KMS-11 (cell line): Measurements from ENCODE around the gene RXRA.

Source experiments
- H2AFZ ChIP-seq: fragments of 200-600 bp; sonication (generic); 2 replicates; pipeline ENCODE4 v1.6.1; 2016; ENCODE audit warnings: antibody characterized with exemption, mixed run types, low read depth
- H3K27ac ChIP-seq: fragments of 200-600 bp; sonication (generic); 2 replicates; pipeline ENCODE4 v1.6.1; 2016; ENCODE audit warnings: mild to moderate bottlenecking, mixed run types
- H3K27me3 ChIP-seq: fragments of 200-600 bp; sonication (generic); 2 replicates; pipeline ENCODE4 v1.6.1; 2017; ENCODE audit warnings: mild to moderate bottlenecking, low read depth, mixed run types, moderate library complexity; ENCODE audit not compliant: insufficient read depth
- H3K36me3 ChIP-seq: fragments of 200-600 bp; sonication (generic); 2 replicates; pipeline ENCODE4 v1.6.1; 2017; ENCODE audit warnings: mild to moderate bottlenecking, mixed run types; ENCODE audit not compliant: insufficient read depth
- H3K4me1 ChIP-seq: fragments of 200-600 bp; sonication (generic); 2 replicates; pipeline ENCODE4 v1.6.1; 2016; ENCODE audit warnings: mild to moderate bottlenecking, low read depth, mixed run types; ENCODE audit not compliant: poor library complexity, severe bottlenecking
- H3K4me2 ChIP-seq: fragments of 200-600 bp; sonication (generic); 2 replicates; pipeline ENCODE4 v1.7.0; 2016; ENCODE audit warnings: mild to moderate bottlenecking, mixed run types
- H3K4me3 ChIP-seq: fragments of 200-600 bp; sonication (generic); IDR thresholded peaks from 2 replicates; pipeline ENCODE4 v1.6.1; 2017; ENCODE audit warnings: low read depth, low read length, mixed read lengths; ENCODE audit not compliant: insufficient read depth
- H3K79me2 ChIP-seq: fragments of 200-600 bp; sonication (generic); 2 replicates; pipeline ENCODE4 v1.6.1; 2016; ENCODE audit warnings: low read depth, mixed run types; ENCODE audit not compliant: insufficient read depth
- H3K9ac ChIP-seq: fragments of 200-600 bp; sonication (generic); 2 replicates; pipeline ENCODE4 v1.6.1; 2016; ENCODE audit warnings: mild to moderate bottlenecking, mixed run types
- H4K20me1 ChIP-seq: fragments of 200-600 bp; sonication (generic); 2 replicates; pipeline ENCODE4 v1.6.1; 2016; ENCODE audit warnings: mild to moderate bottlenecking, mixed run types; ENCODE audit not compliant: insufficient read depth
- TF ChIP-seq, protein P1 (sequence below): fragments of 200-600 bp; sonication (generic); conservative IDR thresholded peaks from 2 replicates; pipeline ENCODE4 v1.6.1; 2017; ENCODE audit warnings: low read depth, mild to moderate bottlenecking, antibody characterized with exemption, low read length, moderate library complexity, mixed read lengths

Gene RXRA

DNA sequence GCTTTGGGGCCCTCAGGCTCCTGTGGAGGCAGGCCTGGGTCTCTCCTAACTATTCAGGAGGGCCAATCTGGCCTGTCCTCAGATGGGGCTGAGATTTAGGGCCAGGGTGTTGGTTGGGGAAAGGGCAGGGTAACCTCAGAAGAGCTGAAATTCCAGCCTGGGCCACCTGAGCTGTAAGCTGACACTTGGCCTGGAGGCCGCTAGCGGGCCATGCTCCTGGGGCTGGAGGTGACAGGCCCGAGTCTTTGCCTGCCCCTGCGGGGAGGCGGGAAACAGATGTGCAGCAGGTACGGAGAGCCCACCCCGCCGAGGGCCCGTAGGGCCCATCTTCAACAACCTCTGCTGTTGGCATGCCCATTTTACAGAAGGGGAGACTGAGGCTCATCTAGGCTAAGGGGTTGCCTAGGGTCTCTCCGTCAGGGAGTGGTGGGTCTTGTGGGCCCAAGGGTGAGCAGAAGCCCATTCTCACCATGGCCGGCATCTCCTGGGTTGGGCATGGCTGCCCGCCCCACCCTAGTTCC, 69.5 kb downstream of the RXRA start:
- Histone ChIP-seq H3K4me3 (no peak overlapping the region), H2AFZ (no peak overlapping the region), H3K36me3 (no peaks in the 10 kb centered on the region), H4K20me1 (no peaks in the 10 kb centered on the region), H3K79me2 (peaks cover 59% of the 10 kb centered on the region), H3K9ac (no peak overlapping the region), H3K27me3 (no peaks in the 10 kb centered on the region), H3K27ac (no peak overlapping the region), H3K4me2 (no peak overlapping the region), H3K4me1 (peaks cover 20% of the 10 kb centered on the region)
- TF ChIP-seq, protein P1, sequence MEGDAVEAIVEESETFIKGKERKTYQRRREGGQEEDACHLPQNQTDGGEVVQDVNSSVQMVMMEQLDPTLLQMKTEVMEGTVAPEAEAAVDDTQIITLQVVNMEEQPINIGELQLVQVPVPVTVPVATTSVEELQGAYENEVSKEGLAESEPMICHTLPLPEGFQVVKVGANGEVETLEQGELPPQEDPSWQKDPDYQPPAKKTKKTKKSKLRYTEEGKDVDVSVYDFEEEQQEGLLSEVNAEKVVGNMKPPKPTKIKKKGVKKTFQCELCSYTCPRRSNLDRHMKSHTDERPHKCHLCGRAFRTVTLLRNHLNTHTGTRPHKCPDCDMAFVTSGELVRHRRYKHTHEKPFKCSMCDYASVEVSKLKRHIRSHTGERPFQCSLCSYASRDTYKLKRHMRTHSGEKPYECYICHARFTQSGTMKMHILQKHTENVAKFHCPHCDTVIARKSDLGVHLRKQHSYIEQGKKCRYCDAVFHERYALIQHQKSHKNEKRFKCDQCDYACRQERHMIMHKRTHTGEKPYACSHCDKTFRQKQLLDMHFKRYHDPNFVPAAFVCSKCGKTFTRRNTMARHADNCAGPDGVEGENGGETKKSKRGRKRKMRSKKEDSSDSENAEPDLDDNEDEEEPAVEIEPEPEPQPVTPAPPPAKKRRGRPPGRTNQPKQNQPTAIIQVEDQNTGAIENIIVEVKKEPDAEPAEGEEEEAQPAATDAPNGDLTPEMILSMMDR = no peak

- Histone ChIP-seq H3K4me3 (no peak overlapping the region), H3K4me1 (peaks cover 17% of the 10 kb centered on the region), H3K27me3 (no peaks in the 10 kb centered on the region), H3K4me2 (no peak overlapping the region), H3K9ac (no peak overlapping the region), H2AFZ (no peak overlapping the region), H3K27ac (no peak overlapping the region), H3K36me3 (no peaks in the 10 kb centered on the region), H3K79me2 (peaks cover 59% of the 10 kb centered on the region), H4K20me1 (no peaks in the 10 kb centered on the region)
- TF ChIP-seq, protein P1 = no peak
These were observed 70.0 kb downstream of the RXRA start for GRCh38 chr9:134396258-134396742.

DNA sequence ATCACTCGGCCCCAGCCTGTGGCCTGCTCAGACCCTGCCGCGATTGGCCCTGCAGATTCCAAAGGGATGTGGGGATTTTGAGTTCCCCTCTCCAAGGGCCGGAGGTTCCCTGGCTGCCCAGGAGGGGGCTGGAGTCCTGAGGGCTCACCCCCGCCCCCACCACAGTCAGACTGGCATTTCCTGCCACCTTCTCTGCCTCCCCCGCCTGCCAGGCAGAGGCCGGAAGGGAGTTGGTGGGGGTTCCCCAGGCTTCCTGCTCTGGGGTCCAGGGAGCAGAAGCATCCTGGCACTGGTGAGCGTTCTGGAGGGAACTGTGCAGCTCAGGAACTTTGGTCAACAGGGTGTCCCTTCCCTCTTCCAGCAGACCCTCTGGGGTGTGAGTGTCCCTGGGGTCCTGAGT, 70.6 kb downstream of the RXRA start:
- Histone ChIP-seq H3K4me2 (no peak overlapping the region), H3K27ac (no peak overlapping the region), H3K27me3 (no peaks in the 10 kb centered on the region), H3K4me3 (no peak overlapping the region), H4K20me1 (no peaks in the 10 kb centered on the region), H3K9ac (no peak overlapping the region), H3K4me1 (peaks cover 22% of the 10 kb centered on the region), H3K36me3 (no peaks in the 10 kb centered on the region), H2AFZ (no peak overlapping the region), H3K79me2 (peaks cover 59% of the 10 kb centered on the region)
- TF ChIP-seq, protein P1 = no peak

GRCh38 chr9:134398756-134399155, 72.5 kb downstream of the RXRA start:
- TF ChIP-seq, protein P1 = no peak
- Histone ChIP-seq H3K27me3 (no peaks in the 10 kb centered on the region), H3K4me1 (peaks cover 26% of the 10 kb centered on the region), H3K27ac (no peak overlapping the region), H3K4me3 (no peak overlapping the region), H3K4me2 (no peak overlapping the region), H2AFZ (no peak overlapping the region), H3K79me2 (peaks cover 44% of the 10 kb centered on the region), H4K20me1 (no peaks in the 10 kb centered on the region), H3K9ac (no peak overlapping the region), H3K36me3 (no peaks in the 10 kb centered on the region)
